GM18517 (cell line): ENCODE data around the gene SIAE.
A peak's percentile ranks its signal among the peaks of the same experiment; 100 is the strongest.

Experiments
- ATAC-seq: cut with Tn5 transposase; IDR thresholded peaks from one replicate; pipeline ENCODE4 v1.9.1; 2021; ENCODE audit warnings: mild to moderate bottlenecking, moderate library complexity; ENCODE audit not compliant: unreplicated experiment

SIAE gene

GRCh38 chr11:124673333-124674167 lies at the start of gene SIAE, which contains the start of gene SPA17:
Gene SIAE (minus strand): TSS chr11:124673739. CDS start chr11:124673708, 31 bp downstream.
Gene SPA17 (plus strand): TSS chr11:124673904. CDS start chr11:124675265, 1,361 bp downstream.
- peak; percentile 74 for ATAC-seq

GRCh38 chr11:124722176-124722575 lies 48.6 kb upstream of the SIAE start:
- ATAC-seq, result no peak

- ATAC-seq, result no peak
These were observed 46.0 kb upstream of the SIAE start for GRCh38 chr11:124719534-124719933.

GRCh38 chr11:124718801-124719200 lies 45.3 kb upstream of the SIAE start:
- no peak for ATAC-seq

- ATAC-seq, result no peak
These were observed 44.5 kb upstream of the SIAE start for GRCh38 chr11:124717786-124718651.

GRCh38 chr11:124717421-124717785 lies 43.9 kb upstream of the SIAE start:
- no peak for ATAC-seq

GRCh38 chr11:124716591-124716990 lies 43.1 kb upstream of the SIAE start:
- ATAC-seq, result no peak

- no peak for ATAC-seq
These were observed 38.9 kb upstream of the SIAE start for GRCh38 chr11:124712392-124712791.

GRCh38 chr11:124707829-124708228 lies 34.3 kb upstream of the SIAE start:
- no peak for ATAC-seq

GRCh38 chr11:124700028-124700427 lies 26.5 kb upstream of the SIAE start:
- ATAC-seq, result no peak

- no peak for ATAC-seq
These were observed 26.0 kb upstream of the SIAE start for GRCh38 chr11:124699547-124699946.

GRCh38 chr11:124693142-124693541 lies 19.6 kb upstream of the SIAE start:
- ATAC-seq, result no peak

GRCh38 chr11:124682443-124682842 lies 8.9 kb upstream of the SIAE start:
- no peak for ATAC-seq

GRCh38 chr11:124681421-124681820 lies 7.9 kb upstream of the SIAE start:
- no peak for ATAC-seq

GRCh38 chr11:124678416-124678815 lies 4.9 kb upstream of the SIAE start:
- no peak for ATAC-seq

GRCh38 chr11:124676386-124676785 lies 2.8 kb upstream of the SIAE start:
- no peak for ATAC-seq

GRCh38 chr11:124674571-124674970 lies 1.0 kb upstream of the SIAE start:
- no peak for ATAC-seq

- ATAC-seq, result no peak
These were observed 604 bp upstream of the SIAE start for GRCh38 chr11:124674168-124674517.

- ATAC-seq, result no peak
These were observed 863 bp downstream of the SIAE start for GRCh38 chr11:124672536-124673215.

- no peak for ATAC-seq
These were observed 2.8 kb downstream of the SIAE start for GRCh38 chr11:124670732-124671131.

- peak; percentile 47 for ATAC-seq
These were observed 4.3 kb downstream of the SIAE start for GRCh38 chr11:124669193-124669592.
